H1 (cell line): ENCODE results near the gene UBR1. TPM values are rescaled to one million over a fixed set of nuclear protein-coding genes. Genes with fewer than 3 reads are reported as not detected.
A peak's percentile ranks its signal among the peaks of the same experiment; 100 is the strongest.

Source experiments
- CTCF ChIA-PET: fragments of 300-600 bp; sonication (Branson Sonifier 250); formaldehyde crosslinking; loops from one replicate; lab custom pipeline; 2021; ENCODE audit not compliant: partially characterized antibody; lab: Charles Lee
- POLR2A ChIA-PET: fragments of 300-600 bp; sonication (Branson Sonifier 250); formaldehyde crosslinking; loops from one replicate; lab custom pipeline; 2021; ENCODE audit warnings: inconsistent platforms; ENCODE audit not compliant: partially characterized antibody; lab: Charles Lee
- DNase-seq, 2 experiments: peaks; one replicate each; pipeline versions ENCODE4 v3.0.0 to v3.0.0-alpha.2; 2010 to 2022; ENCODE audit warnings: low spot score in 2 of 2, low read depth in 1 of 2, mixed read lengths in 1 of 2
- FAIRE-seq: peaks from 2 replicates; lab custom pipeline; 2011; peaks lifted over from hg19 to GRCh38; lab: Jason Lieb, UNC
- H2AFZ ChIP-seq: 2 replicates; pipeline ENCODE4 v1.8.1; 2012; ENCODE audit warnings: low read length, inconsistent platforms
- H2AK5ac ChIP-seq: 2 replicates; pipeline ENCODE4 v1.6.1; 2013; ENCODE audit warnings: low read depth, low read length
- H2BK120ac ChIP-seq: replicated peaks from 2 replicates; pipeline ENCODE3; 2013; ENCODE audit warnings: low read depth, low read length, inconsistent platforms
- H2BK12ac ChIP-seq: 2 replicates; pipeline ENCODE4 v1.6.1; 2013; ENCODE audit warnings: low read depth, low read length
- H2BK15ac ChIP-seq: 2 replicates; pipeline ENCODE4 v1.6.1; 2013; ENCODE audit warnings: low read length
- H2BK20ac ChIP-seq: 2 replicates; pipeline ENCODE4 v1.6.1; 2013; ENCODE audit warnings: low read length
- H2BK5ac ChIP-seq: 2 replicates; pipeline ENCODE4 v1.6.1; 2013; ENCODE audit warnings: low read depth, low read length
- H3K14ac ChIP-seq: 2 replicates; pipeline ENCODE4 v1.6.1; 2013; ENCODE audit warnings: inconsistent platforms; ENCODE audit not compliant: insufficient read length
- H3K18ac ChIP-seq: 2 replicates; pipeline ENCODE4 v1.6.1; 2013; ENCODE audit warnings: low read length; ENCODE audit errors: extremely low read depth
- H3K23ac ChIP-seq: 2 replicates; pipeline ENCODE4 v1.6.1; 2013; ENCODE audit warnings: inconsistent platforms; ENCODE audit not compliant: insufficient read length
- H3K23me2 ChIP-seq: 2 replicates; pipeline ENCODE4 v1.6.1; 2013; ENCODE audit warnings: low read depth, low read length
- H3K27ac ChIP-seq: 2 replicates; pipeline ENCODE4 v1.6.1; 2011; ENCODE audit warnings: low read depth, low read length, inconsistent platforms
- H3K27me3 ChIP-seq, 4 experiments: replicated peaks in 1 of 4; 1 replicate in 1 of 4; 2 replicates in 3 of 4; pipeline versions ENCODE4 v1.6.1 to v1.8.1; 2011 to 2013; ENCODE audit warnings: low read length in 3 of 4, mild to moderate bottlenecking in 3 of 4, inconsistent platforms in 2 of 4, mixed read lengths in 2 of 4, moderate library complexity in 1 of 4; ENCODE audit not compliant: control insufficient read depth in 3 of 4, insufficient read depth in 3 of 4; ENCODE audit errors: extremely low read depth in 1 of 4
- H3K36me3 ChIP-seq, 4 experiments: 2 replicates each; pipeline versions ENCODE4 v1.6.1 to v1.8.1; 2011 to 2013; ENCODE audit warnings: mild to moderate bottlenecking in 4 of 4, low read length in 3 of 4, moderate library complexity in 2 of 4, control low read depth in 1 of 4, inconsistent platforms in 1 of 4; ENCODE audit not compliant: insufficient read depth in 4 of 4, control insufficient read depth in 2 of 4
- H3K4ac ChIP-seq: replicated peaks from 2 replicates; pipeline ENCODE3; 2013; ENCODE audit warnings: low read length, low read depth, mixed read lengths, inconsistent platforms; ENCODE audit not compliant: insufficient read length
- H3K4me1 ChIP-seq, 4 experiments: replicated peaks in 1 of 4; 1 replicate in 1 of 4; 2 replicates in 3 of 4; pipeline versions ENCODE4 v1.6.1 to v1.8.1; 2011 to 2013; ENCODE audit warnings: low read length in 3 of 4, inconsistent platforms in 2 of 4, mixed read lengths in 1 of 4; ENCODE audit not compliant: insufficient read depth in 4 of 4, control insufficient read depth in 3 of 4
- H3K4me2 ChIP-seq, 2 experiments: 2 replicates each; pipeline versions ENCODE4 v1.6.1 to v1.8.1; 2011 to 2013; ENCODE audit warnings: low read depth in 2 of 2, low read length in 2 of 2, control low read depth in 1 of 2, inconsistent platforms in 1 of 2, mild to moderate bottlenecking in 1 of 2; ENCODE audit not compliant: insufficient read depth in 1 of 2
- H3K4me3 ChIP-seq, 4 experiments: fragments of 200-600, 300-600 bp in 1 of 4; sonication (generic), shearing (Covaris generic), sonication (Bioruptor Twin) in 1 of 4; 2 replicates each; pipeline versions ENCODE4 v1.5.1 to v1.8.1; 2011 to 2016; ENCODE audit warnings: low read length in 4 of 4, low read depth in 3 of 4, control low read depth in 2 of 4, inconsistent platforms in 2 of 4, mild to moderate bottlenecking in 2 of 4, mixed read lengths in 1 of 4, moderate library complexity in 1 of 4; ENCODE audit not compliant: insufficient read depth in 2 of 4; ENCODE audit errors: extremely low read depth in 1 of 4
- H3K56ac ChIP-seq: replicated peaks from 2 replicates; pipeline ENCODE3; 2013; ENCODE audit warnings: low read depth, mild to moderate bottlenecking, mixed read lengths, low read length, inconsistent platforms; ENCODE audit not compliant: insufficient read length
- H3K79me1 ChIP-seq: 2 replicates; pipeline ENCODE4 v1.6.1; 2013; ENCODE audit warnings: low read depth, low read length, control low read depth
- H3K79me2 ChIP-seq, 2 experiments: 2 replicates each; pipeline versions ENCODE4 v1.6.1 to v1.8.1; 2012 to 2013; ENCODE audit warnings: low read length in 2 of 2, mild to moderate bottlenecking in 2 of 2, inconsistent platforms in 1 of 2; ENCODE audit not compliant: insufficient read depth in 2 of 2, control insufficient read depth in 1 of 2
- H3K9ac ChIP-seq, 4 experiments: replicated peaks in 1 of 4; 1 replicate in 1 of 4; 2 replicates in 3 of 4; pipeline versions ENCODE4 v1.6.1 to v1.8.1; 2011 to 2013; ENCODE audit warnings: low read depth in 3 of 4, low read length in 3 of 4, control low read depth in 2 of 4, mild to moderate bottlenecking in 2 of 4, moderate library complexity in 2 of 4, inconsistent platforms in 1 of 4; ENCODE audit errors: extremely low read depth in 1 of 4
- H3K9me3 ChIP-seq, 2 experiments: 2 replicates each; pipeline versions ENCODE4 v1.6.1 to v1.8.1; 2012 to 2013; ENCODE audit warnings: mild to moderate bottlenecking in 2 of 2, moderate library complexity in 2 of 2, control low read depth in 1 of 2, inconsistent platforms in 1 of 2, low read depth in 1 of 2, low read length in 1 of 2, mixed read lengths in 1 of 2; ENCODE audit not compliant: insufficient read depth in 2 of 2
- H4K20me1 ChIP-seq, 2 experiments: replicated peaks in 1 of 2; 2 replicates each; pipeline versions ENCODE3 to v1.8.1; 2011 to 2013; ENCODE audit warnings: inconsistent platforms in 2 of 2, low read length in 2 of 2, mild to moderate bottlenecking in 1 of 2; ENCODE audit not compliant: insufficient read depth in 2 of 2, control insufficient read depth in 1 of 2
- H4K5ac ChIP-seq: 2 replicates; pipeline ENCODE4 v1.6.1; 2013; ENCODE audit warnings: low read length, low read depth, mixed read lengths, inconsistent platforms; ENCODE audit not compliant: insufficient read length
- H4K8ac ChIP-seq: 2 replicates; pipeline ENCODE4 v1.8.0; 2013; ENCODE audit warnings: mild to moderate bottlenecking, moderate library complexity, low read length, inconsistent platforms; ENCODE audit not compliant: insufficient read depth; ENCODE audit errors: extremely low read depth
- H4K91ac ChIP-seq: replicated peaks from 2 replicates; pipeline ENCODE3; 2013; ENCODE audit warnings: low read length, mixed read lengths, inconsistent platforms; ENCODE audit not compliant: insufficient read length
- ASH2L ChIP-seq: fragments of 200-600, 300-600 bp; sonication (generic); IDR thresholded peaks from one replicate; pipeline ENCODE4 v1.7.1; 2017; ENCODE audit warnings: low read length
- BRCA1 ChIP-seq: IDR thresholded peaks from 2 replicates; pipeline ENCODE4 v1.6.1; 2012; ENCODE audit warnings: low read depth, low read length, improper control_type of control experiment
- CBX5 ChIP-seq: fragments of 300-800, 300-1000 bp; sonication (generic); IDR thresholded peaks from 2 replicates; pipeline ENCODE4 v1.7.1; 2016; ENCODE audit warnings: antibody characterized with exemption, low read length, low read depth
- CREB1 ChIP-seq: IDR thresholded peaks from 2 replicates; pipeline ENCODE4 v1.6.1; 2012; ENCODE audit warnings: inconsistent platforms
- HDAC6 ChIP-seq: IDR thresholded peaks from one replicate; pipeline ENCODE4 v1.7.1; 2012; ENCODE audit warnings: low read depth, mild to moderate bottlenecking, inconsistent platforms, low read length, moderate library complexity
- PHF8 ChIP-seq: fragments of 200-600 bp; sonication (generic); conservative IDR thresholded peaks from 2 replicates; pipeline ENCODE4 v1.7.1; 2012; ENCODE audit warnings: low read depth, mild to moderate bottlenecking, inconsistent platforms, low read length, moderate library complexity
- POLR2AphosphoS5 ChIP-seq: IDR thresholded peaks from 2 replicates; pipeline ENCODE4 v1.6.1; 2011; ENCODE audit warnings: low read depth, low read length
- RFX5 ChIP-seq: IDR thresholded peaks from 2 replicates; pipeline ENCODE4 v1.6.1; 2011; ENCODE audit warnings: low read depth, low read length, improper control_type of control experiment, borderline replicate concordance
- RXRA ChIP-seq: IDR thresholded peaks from 2 replicates; pipeline ENCODE4 v1.6.1; 2011; ENCODE audit warnings: low read depth, mild to moderate bottlenecking, low read length, moderate library complexity; ENCODE audit not compliant: insufficient read depth
- SIRT6 ChIP-seq: IDR thresholded peaks from one replicate; pipeline ENCODE4 v1.7.1; 2012; ENCODE audit warnings: low read length, inconsistent platforms
- WGBS, 2 experiments: shearing (Covaris generic) in 1 of 2; methylation state at CpG; one replicate each; pipeline versions ENCODE4 v1.1.6 to v1.1.7; 2013 to 2015; ENCODE audit warnings: low lambda C conversion rate in 2 of 2, mixed read lengths in 2 of 2, inconsistent platforms in 1 of 2, low coverage in 1 of 2, missing lambda C conversion rate in 1 of 2; ENCODE audit not compliant: insufficient replicate concordance in 2 of 2, insufficient coverage in 1 of 2, insufficient read length in 1 of 2; ENCODE audit errors: extremely low coverage in 1 of 2, missing lambda C conversion rate in 1 of 2; 5-methylcytosine and 5-hydroxymethylcytosine counted together
- polyA plus RNA-seq, 7 experiments: library from polyadenylated mRNA; depleted of rRNA in 3 of 7; stranded (reverse) in 5 of 7; unstranded in 2 of 7; fragments of >200 nt in 5 of 7; fragments of 200-250 nt in 2 of 7; gene quantifications; 1 replicate in 5 of 7; 2 replicates in 1 of 7; 4 replicates in 1 of 7; pipeline versions ENCODE4 v1.2.1 to v1.2.3, GENCODE V29; 2011 to 2013; ENCODE audit warnings: missing spikeins in 2 of 7, mixed read lengths in 2 of 7
- total RNA-seq: library from RNA; stranded (reverse); fragmentation: NEBNext Ultra II Directional; extraction: Animal tissue kit (Norgen Biotek cat#: 25700); gene quantifications from 2 replicates; pipeline ENCODE4 v1.2.1, GENCODE V29; 2021
- TF ChIP-seq, protein P1 (sequence below), 3 experiments: IDR thresholded peaks; 1 replicate in 2 of 3; 2 replicates in 1 of 3; pipeline versions ENCODE4 v1.5.1 to v1.6.1; 2011; ENCODE audit warnings: low read length in 3 of 3, mild to moderate bottlenecking in 3 of 3, inconsistent platforms in 2 of 3, low read depth in 1 of 3, moderate library complexity in 1 of 3; ENCODE audit not compliant: insufficient read depth in 1 of 3; ENCODE audit errors: control extremely low read depth in 1 of 3

UBR1 gene
- total and polyA plus RNA-seq, 2 of the 8 experiments (the other 6 are each of a cell fraction or from before 2014, with no cell fraction given), result 3.7 to 18.7 TPM

DNA sequence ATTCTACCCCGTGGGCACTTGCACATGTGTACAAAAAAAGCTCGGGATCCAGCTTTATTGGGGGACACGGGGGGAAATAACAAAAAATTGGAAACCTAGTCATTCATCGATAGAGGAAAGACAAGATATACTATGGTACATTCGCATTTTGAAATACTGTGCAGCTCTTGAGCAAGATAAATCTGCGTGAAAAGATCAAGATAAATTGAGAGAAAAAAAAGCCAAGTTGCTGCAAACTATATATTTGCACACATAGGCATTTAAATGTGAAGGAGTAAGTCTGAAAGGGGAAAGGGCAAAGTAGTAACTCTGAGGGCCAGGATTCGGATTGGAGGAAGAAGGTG lies 620 bp upstream of the UBR1 start:
- Histone ChIP-seq H3K23me2 (no peaks in the 10 kb centered on the region; the same call in 1 of the 2 replicates), H3K4me1 (no peaks in the 10 kb centered on the region), H3K36me3 (no peaks in the 10 kb centered on the region; a peak in 1 of 8 replicates), H2BK5ac (peak overlapping the region; percentile 19; the same call in 1 of the 2 replicates), H3K56ac (no peak overlapping the region), H2BK120ac (no peak overlapping the region), H3K9me3 (no peaks in the 10 kb centered on the region), H3K27me3 (no peaks in the 10 kb centered on the region), H4K91ac (no peak overlapping the region), H3K79me2 (peaks cover 0 to 32% of the 10 kb centered on the region in 2 experiments; a peak in 3 of 4 replicates), H4K5ac (no peak overlapping the region), H3K4me2 (peak overlapping the region; percentile 82 to 89), H2AFZ (0 out of 2 replicates have a peak overlapping the region, but pooled peaks have one; percentile 86), H3K79me1 (peaks cover 5% of the 10 kb centered on the region; the same call in 1 of the 2 replicates), H3K4me3 (peak overlapping the region; percentile 72 to 93 (median 90)), H2BK12ac (no peak overlapping the region), H3K18ac (no peak overlapping the region), H4K20me1 (no peaks in the 10 kb centered on the region), H2BK20ac (no peak overlapping the region), H2AK5ac (no peak overlapping the region), H3K27ac (no peak overlapping the region), H3K14ac (no peak overlapping the region), H3K4ac (no peak overlapping the region), H4K8ac (no peak overlapping the region), H3K9ac (peak overlapping the region; percentile 35 to 84 (median 46); a peak in 3 of 7 replicates), H2BK15ac (no peak overlapping the region), H3K23ac (no peak overlapping the region)
- FAIRE-seq (no peak), DNase-seq (no peak)
- ChIA-PET CTCF (interaction anchor here (0.6 to 1.6 kb wide), 6 partner anchors 16 to 634 kb away, joined by 3 to 6 read pairs (median 4); no protein-coding TSS in a partner anchor), POLR2A (interaction anchor here (0.7 to 1.5 kb wide), 4 partner anchors 9 to 21 kb away, joined by 3 to 7 read pairs (median 4); no protein-coding TSS in a partner anchor)
- WGBS, 2 experiments, result 49% methylated on average over 7 of the region's 7 CpGs; no CpG with 5 or more reads in 1 of the 2 experiments
- TF ChIP-seq HDAC6, result no peak
- TF ChIP-seq POLR2AphosphoS5, result no peak
- TF ChIP-seq CREB1, result no peak
- no peak for TF ChIP-seq PHF8
- TF ChIP-seq, protein P1, sequence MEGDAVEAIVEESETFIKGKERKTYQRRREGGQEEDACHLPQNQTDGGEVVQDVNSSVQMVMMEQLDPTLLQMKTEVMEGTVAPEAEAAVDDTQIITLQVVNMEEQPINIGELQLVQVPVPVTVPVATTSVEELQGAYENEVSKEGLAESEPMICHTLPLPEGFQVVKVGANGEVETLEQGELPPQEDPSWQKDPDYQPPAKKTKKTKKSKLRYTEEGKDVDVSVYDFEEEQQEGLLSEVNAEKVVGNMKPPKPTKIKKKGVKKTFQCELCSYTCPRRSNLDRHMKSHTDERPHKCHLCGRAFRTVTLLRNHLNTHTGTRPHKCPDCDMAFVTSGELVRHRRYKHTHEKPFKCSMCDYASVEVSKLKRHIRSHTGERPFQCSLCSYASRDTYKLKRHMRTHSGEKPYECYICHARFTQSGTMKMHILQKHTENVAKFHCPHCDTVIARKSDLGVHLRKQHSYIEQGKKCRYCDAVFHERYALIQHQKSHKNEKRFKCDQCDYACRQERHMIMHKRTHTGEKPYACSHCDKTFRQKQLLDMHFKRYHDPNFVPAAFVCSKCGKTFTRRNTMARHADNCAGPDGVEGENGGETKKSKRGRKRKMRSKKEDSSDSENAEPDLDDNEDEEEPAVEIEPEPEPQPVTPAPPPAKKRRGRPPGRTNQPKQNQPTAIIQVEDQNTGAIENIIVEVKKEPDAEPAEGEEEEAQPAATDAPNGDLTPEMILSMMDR (IDR thresholded peaks at IDR 0.05; ENCODE audit: control extremely low read depth in 1 of 3, insufficient read depth in 1 of 3, low read depth in 1 of 3, low read length in 3 of 3), result no peak
- TF ChIP-seq RXRA, result no peak
- TF ChIP-seq ASH2L, result no peak
- no peak for TF ChIP-seq SIRT6
- TF ChIP-seq CBX5, result no peak
- no peak for TF ChIP-seq BRCA1
- TF ChIP-seq RFX5, result no peak
